Measurements from ENCODE around the gene TMTC1. TPM values are rescaled to one million over a fixed set of nuclear protein-coding genes. Genes with fewer than 3 reads are reported as not detected.

The TMTC1 gene
- polyA plus RNA-seq, 4 donors: 28.5 to 32.8 (median 29.7) TPM

DNA sequence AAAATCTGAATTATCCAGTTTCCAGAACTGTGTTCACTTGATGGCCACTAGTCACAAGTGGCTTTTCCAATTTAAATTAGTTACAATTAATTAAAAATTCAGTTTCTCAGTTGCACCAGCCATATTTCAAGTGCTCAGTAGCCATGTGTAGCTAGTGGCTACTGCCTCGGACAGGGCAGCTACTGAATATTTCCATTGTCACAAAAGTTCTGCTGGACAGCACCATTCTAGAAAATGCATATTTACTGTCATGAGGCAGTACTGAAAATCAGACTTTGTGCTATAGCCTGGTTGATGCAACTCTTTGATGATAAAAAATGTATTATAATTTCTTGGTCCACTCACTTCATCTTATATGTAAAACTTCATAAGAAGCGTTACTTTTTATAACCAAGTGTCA is 274.8 kb downstream of the TMTC1 start:
- DNase-seq (ENCODE audit: low read depth in 4 of 4, low spot score in 3 of 4): no peak

GRCh38 chr12:29505122-29505521 is 278.6 kb downstream of the TMTC1 start:
- no peak for DNase-seq (ENCODE audit: low read depth in 4 of 4, low spot score in 3 of 4)

DNA sequence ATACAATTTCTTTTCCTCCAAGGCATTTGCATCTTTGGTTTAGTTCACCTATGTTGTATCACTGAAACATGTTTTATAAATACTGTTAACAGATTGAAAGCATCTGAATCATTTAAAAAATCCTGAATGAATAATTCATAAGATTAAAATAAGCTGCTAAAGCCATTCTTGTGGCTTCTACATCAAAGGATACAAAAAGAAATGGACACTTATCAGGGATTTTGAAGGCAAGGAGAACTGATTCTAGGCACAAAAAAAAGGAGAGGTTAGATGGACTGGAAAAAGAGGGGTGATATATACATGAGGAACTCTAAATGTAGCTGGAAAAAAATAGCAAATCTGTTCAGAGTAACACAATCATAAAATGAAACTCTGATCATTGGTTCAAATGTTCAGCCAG is 280.5 kb downstream of the TMTC1 start:
- DNase-seq (ENCODE audit: low read depth in 4 of 4, low spot score in 3 of 4): no peak

DNA sequence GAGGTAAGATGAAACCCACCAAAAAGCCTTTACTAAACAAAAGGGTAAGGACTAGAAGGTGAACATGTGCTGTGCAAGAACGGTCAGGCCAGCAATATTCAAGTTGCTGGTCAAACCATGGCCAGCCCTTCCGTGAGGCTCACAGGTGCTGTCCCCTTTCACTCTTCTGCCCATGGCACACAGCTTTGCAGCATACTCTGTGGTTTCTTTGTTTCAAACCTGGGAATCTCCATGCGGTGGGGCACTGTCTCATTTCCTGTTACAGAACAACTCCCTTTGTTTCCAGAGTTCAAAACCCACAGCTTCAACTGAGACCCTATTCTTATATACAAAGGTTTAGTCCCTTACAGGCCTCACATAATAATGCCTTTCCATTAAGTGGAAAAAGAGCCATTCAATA is 284.5 kb downstream of the TMTC1 start:
- DNase-seq (ENCODE audit: low read depth in 4 of 4, low spot score in 3 of 4): no peak

DNA sequence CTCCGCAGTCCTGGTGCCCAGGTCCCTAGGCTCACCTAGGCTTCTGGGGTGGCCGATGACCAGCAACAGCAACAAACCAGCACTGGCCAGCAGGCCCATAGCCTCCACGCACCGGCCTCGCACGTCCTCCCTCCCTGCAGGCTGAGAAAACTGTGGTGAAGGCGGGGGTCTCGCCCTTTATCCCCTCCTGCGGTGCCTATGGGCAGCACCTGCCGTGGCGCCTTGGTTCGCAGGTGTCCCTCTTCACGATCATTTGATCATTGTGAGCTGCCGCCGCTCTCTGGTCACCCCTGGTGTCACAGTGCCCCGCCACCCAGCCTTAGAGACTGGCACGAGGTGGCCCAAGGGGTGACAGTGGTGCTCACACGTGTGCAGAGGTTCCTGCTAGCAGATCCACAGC is 286.2 kb downstream of the TMTC1 start, which contains the start of gene OVCH1:
TSS of gene OVCH1 (minus strand) at position 99 of the 400 bp plus-strand sequence. CDS start at position 99, 0 bp downstream.
- no peak for DNase-seq (ENCODE audit: low read depth in 4 of 4, low spot score in 3 of 4)

GRCh38 chr12:29492891-29493290 is 290.9 kb downstream of the TMTC1 start:
- no peak for DNase-seq (ENCODE audit: low read depth in 4 of 4, low spot score in 3 of 4)

DNA sequence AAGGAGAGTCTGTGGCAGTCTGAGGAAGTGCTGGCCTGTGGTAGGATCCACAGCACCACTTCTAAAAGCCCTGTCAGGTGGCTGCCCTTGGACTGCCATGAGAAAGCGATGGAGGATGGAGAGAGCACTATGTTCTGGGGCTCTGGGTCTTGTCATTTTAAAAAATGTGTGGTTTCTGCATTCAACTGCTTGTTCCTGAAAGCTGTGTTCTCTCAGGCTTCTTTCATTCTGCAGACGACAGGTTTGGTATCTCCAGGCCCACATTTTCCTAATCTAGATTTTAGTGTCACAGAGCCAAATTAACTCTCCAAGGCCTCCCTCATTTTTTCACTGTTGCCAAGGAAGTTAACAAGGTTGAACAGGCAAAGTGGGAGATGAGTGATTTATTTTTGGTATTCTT is 296.8 kb downstream of the TMTC1 start:
- no peak for DNase-seq (ENCODE audit: low read depth in 4 of 4, low spot score in 3 of 4)

GRCh38 chr12:29463198-29463597 is 320.5 kb downstream of the TMTC1 start:
- no peak for DNase-seq (ENCODE audit: low read depth in 4 of 4, low spot score in 3 of 4)

DNA sequence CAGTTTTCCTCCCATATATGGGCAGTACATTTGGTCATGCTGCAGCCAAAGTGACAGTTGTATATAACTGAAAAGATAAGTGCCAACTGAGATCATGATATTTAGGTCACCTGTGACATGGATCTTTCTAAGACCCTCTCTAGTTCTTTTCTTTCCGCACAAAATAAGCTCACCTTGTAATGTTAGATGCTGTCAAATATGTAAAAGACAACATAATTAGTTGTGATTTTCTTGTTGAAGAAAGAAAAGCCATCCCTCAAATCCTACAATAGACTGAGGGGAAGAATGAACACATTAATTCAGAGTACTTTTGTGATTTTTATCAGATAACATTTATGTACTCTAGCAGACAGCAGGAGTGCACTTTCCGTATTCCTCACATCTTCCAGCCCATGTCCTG is 323.7 kb downstream of the TMTC1 start:
- no peak for DNase-seq (ENCODE audit: low read depth in 4 of 4, low spot score in 3 of 4)

GRCh38 chr12:29455087-29455486 is 328.7 kb downstream of the TMTC1 start:
- DNase-seq (ENCODE audit: low read depth in 4 of 4, low spot score in 3 of 4): no peak

GRCh38 chr12:29451888-29452287 is 331.9 kb downstream of the TMTC1 start:
- no peak for DNase-seq (ENCODE audit: low read depth in 4 of 4, low spot score in 3 of 4)

Data from right renal pelvis (tissue), 4 donors.